Prostate gland (tissue), 2 donors: ENCODE results near the gene NOTCH1.

ENCODE experiments used
- CTCF ChIP-seq, 4 experiments: fragments of 200-600 bp in 2 of 4; fragments of 450-650 bp in 2 of 4; sonication (generic) in 2 of 4; IDR thresholded peaks; 1 replicate in 3 of 4; 2 replicates in 1 of 4; pipeline ENCODE4 v1.5.1; 2016 to 2019; ENCODE audit warnings: antibody characterized with exemption in 4 of 4, mild to moderate bottlenecking in 2 of 4, moderate library complexity in 2 of 4
- POLR2A ChIP-seq: fragments of 450-650 bp; IDR thresholded peaks from one replicate; pipeline ENCODE4 v1.6.1; 2016; ENCODE audit warnings: antibody characterized with exemption, mild to moderate bottlenecking

- TF ChIP-seq CTCF (IDR thresholded peaks at IDR 0.05) = no peak
- no peak for TF ChIP-seq POLR2A
Measured at GRCh38 chr9:136511670-136512592, 33.9 kb downstream of the NOTCH1 start.
